NOMO-1 treated with DMSO at 0.1 percent for 48 hours (cell line): Measurements from ENCODE around the gene COMMD7.
A peak's percentile ranks its signal among the peaks of the same experiment; 100 is the strongest.
"Not testable (repeated sequence)": the region's sequence is repeated elsewhere in the genome, so short reads cannot be mapped to it uniquely, and the experiment has no call there.

Source experiments
- DNase-seq: peaks from one replicate; lab custom pipeline; 2025; ENCODE audit not compliant: unreplicated experiment; lab: John Stamatoyannopoulos, UW

COMMD7 gene

DNA sequence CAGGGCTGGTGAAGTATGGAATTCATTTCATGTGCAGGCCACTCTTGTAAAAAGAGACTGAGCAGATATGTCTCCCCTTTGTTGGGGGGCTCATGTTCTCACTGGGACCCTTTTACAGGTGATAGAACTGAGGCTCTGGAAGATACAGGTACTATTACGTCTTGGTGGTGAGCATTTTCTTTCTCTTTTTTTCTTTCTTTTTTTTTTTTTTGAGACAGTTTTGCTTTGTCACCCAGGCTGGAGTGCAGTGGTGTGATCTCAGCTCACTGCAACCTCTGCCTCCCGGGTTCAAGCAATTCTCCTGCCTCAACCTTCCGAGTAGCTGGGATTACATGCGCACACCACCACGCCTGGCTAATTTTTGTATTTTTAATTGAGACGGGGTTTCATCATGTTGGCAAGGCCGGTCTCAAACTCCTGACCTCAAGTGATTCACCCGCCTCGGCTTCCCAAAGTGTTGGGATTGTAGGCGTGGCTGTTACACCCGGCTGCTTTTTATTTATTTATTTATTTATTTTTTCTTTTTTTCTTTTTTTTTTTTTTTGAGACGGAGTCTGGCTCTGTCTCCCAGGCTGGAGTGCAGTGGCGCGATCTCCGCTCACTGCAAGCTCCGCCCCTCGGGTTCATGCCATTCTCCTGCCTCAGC is 22.1 kb upstream of the COMMD7 start:
- not testable (repeated sequence) for DNase-seq

DNA sequence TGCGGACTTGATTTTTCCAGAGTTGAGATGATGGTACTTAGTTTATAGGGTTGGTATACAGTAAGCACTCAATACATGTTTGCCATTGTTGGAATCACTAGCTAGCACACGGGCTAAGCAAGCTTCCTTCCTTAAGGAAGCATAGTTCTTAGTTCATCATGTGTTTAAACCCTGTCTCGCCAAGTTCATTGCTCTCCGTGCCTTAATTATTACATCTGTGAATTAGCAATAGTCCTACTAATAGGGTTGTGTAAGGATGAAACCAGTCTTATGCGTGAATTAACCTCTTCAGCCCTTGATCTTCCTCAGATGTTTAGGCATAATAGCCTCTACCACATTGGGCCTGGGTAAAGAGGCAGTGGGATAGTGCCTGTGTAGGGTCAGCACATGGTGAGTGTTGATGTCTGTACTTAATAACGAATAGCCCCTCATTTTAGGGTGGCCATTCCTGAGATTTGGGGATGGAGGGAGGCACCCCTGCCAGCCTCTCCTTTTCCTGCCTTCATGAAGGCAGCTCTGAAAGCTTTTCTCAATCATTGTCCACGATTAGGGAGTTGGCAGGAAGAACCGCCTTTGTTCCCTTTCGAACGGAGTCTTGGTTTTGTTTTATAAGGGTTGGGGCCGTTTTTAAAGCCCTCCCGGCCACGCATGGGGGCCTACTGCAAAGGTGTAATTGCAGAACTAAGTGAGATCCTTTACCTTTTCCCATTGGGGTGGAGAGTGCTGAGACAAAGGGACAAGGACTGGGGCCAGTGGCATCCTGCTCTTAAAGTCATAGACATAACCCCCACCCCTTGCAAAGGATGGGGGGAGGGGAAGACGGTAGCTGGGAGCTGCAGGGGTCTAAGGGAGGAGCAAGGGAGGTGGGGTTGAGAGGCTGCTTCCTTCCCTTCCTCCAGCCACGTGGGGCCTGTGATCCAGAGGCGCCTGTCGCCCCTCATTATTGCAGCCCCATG is 21.0 kb upstream of the COMMD7 start:
- DNase-seq: no peak

DNA sequence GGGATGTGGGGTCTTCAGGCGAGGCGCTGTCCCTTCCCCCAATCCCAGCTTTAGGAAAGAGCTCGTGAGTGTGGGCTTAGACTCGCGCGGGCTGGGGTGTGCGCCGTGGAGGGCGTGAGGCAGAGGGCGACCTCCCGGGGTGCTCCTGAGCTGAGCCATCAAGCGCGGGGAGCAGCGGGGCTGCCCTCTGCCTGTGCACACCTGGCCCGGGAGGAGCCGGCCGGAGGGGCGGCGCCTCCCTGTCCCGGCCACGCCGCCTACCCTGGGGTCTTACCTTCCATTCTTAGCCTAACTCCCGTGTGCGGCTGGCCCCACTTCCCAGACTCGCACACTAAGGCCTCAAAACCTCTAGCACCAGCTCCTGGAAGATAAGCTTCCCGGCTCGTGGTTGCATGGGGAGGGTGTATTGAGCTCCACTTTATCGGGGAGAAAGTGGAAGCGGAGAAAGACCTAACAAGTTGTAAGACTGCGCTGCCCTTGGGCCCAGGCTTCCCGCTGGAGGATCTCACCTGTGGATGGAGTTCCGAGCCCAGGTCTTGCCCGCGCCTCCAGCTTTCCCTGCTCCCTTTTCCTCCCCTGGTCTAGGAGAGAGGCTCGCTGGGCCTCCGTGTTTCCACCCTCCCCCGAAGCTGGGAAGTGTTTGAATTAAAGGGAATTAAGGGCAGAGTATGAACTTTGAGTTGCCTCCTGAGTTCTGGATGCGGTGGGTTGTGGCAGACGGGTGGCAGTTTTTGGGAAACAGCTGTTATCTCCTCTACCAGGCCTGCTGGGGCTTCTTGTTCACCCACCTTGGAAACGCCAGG is 20.1 kb upstream of the COMMD7 start:
- no peak for DNase-seq

DNA sequence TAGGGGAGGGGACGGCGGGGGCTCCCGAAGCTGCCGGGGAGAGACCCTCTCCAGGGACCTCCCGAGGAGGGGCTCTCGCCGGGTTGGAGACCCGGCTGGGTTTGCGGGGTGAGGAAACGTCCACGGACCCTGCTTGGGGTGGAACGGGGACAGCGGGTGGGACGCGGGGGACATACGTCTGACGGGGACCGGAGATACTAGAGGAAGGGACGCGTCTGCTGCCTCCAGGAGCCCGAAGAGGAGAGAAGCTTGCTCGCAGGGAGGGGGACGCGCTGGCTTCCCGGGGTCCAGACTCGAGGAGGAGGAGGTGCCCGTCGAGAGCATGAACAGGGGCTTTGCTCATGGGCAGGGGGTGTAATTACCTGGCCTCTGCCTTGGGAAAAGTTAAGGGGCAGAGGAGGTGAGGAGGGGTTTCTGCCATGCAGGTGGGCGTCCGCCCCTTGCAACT is 19.5 kb upstream of the COMMD7 start:
- peak; percentile 33 for DNase-seq

DNA sequence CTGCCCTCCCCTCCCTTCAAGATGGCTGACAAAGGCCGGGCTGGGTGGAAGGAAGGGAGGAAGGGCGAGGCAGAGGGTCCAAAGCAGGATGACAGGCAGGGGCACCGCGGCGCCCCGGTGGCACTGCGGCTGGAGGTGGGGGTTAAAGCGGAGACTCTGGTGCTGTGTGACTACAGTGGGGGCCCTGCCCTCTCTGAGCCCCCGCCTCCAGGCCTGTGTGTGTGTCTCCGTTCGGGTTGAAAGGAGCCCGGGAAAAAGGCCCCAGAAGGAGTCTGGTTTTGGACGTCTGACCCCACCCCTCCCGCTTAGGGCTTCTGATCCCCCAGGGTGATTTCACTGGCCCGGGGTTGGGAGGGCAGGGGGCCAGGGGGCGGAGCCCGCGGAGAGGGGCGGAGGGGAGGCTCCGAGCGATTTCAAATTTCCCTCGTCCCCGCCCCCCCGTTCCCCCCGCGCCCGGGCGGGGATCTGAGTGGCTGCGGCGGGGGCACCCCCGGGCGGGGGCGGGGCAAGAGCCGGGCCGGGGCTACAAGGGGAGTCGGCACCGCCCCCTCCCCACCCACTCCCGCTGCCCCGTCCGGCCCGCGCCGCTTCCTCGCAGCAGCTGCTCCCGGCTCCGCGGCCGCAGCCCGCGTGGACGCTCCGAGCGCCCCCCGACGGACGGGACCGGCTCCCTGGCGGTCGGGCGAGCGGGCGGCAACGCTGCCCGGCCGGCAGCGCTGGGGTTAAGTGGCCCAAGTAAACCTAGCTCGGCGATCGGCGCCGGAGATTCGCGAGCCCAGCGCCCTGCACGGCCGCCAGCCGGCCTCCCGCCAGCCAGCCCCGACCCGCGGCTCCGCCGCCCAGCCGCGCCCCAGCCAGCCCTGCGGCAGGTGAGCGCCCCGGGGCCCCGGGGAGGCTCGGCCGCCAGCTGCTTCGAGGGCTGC is 18.8 kb upstream of the COMMD7 start, which contains the start of gene DNMT3B:
Gene DNMT3B (plus strand): TSS at position 555 of the 923 bp plus-strand sequence. CDS start 17,939 bp downstream, outside the sequence.
- DNase-seq: peak; percentile 60

DNA sequence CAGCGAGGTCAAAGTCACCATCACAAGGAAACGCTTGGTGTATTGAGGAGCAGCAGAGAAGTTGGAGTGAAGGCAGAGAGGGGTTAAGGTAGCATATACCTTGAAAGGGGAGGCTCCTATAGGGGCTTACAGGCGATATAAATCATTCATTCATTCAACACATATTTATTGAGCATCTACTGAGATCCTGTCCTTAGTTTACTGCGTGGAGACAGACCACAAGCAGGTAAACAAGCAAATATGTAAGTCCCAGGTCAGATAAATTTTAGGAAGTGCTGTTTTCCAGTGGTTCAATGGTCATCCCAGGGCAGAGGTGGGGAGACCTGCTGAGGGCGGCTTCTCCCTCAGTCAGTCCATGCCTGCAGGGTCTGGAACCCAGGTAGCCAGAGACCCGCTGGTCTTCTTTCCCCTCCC is 18.2 kb upstream of the COMMD7 start:
- DNase-seq: no peak

DNA sequence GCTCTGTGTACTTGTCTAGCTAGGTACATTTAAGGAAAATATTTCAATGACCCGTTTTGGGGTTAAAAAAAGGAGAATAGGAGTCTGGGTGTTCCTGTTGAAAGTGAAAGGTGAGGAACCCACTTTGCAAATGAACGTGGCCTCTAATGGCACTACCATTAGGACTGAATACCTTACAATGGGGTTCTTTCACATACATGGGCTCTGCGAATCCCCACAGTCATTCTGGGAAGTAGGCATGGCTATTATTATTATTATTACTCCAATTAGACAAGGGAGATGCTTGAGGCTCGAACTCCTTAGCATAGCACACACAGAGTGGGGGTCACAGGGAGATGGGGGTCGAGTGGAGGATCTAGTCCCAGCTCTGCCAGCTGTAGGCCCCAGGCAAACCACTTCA is 12.9 kb upstream of the COMMD7 start:
- no peak for DNase-seq

DNA sequence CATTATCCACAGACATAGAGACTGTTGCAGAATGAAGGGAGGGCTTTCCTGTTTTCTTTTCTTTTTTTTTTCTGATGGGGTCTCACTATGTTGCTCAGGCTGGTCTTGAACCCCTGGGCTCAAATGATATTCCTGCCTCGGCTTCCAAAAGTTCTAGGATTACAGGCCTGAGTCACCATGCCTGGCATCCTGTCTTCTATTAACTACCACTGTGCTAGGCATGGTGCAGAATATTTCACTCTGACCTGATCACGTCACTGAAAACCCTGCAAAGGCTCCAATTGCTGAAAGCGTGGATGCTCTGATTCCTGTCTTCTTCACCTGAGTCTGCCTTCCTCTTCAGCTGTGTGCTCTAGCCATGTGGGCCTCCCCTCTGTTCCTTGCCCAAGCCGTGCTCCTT is 10.5 kb upstream of the COMMD7 start:
- DNase-seq: no peak

DNA sequence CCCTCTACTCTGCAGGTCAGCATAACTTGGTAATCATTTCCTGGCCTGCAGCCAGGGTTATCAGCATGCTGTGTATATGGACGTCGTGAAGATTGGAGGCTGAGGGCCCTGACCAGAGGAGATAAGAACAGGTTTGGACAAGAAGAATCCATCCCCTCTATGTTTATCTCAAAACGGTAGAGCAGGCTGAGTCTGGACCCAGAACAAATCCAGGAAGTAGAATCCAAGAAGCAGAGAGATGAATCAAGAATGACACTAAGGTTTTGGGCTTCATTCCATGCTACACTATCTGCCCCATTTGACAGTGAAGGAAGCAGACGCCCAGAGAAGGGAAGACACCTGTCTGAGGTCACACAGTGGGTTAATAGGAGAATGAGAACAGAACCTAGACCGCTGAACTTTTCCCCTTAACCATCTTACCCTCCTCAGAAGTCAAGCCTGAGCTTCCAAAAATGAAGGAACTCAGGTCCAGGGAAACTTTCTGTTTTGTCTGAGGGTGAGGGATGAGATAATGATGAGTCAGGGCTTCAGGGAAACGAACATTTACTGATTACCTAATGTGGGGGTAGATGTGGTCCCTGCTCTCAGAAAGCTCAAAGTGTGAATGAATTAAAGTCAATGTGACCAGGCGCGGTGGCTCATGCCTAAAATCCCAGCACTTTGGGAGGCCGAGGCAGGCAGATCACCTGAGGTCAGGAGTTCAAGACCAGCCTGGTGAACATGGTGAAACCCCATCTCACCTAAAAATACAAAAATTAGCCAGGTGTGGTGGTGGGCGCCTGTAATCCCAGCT is 9.4 kb upstream of the COMMD7 start:
- DNase-seq: no peak

DNA sequence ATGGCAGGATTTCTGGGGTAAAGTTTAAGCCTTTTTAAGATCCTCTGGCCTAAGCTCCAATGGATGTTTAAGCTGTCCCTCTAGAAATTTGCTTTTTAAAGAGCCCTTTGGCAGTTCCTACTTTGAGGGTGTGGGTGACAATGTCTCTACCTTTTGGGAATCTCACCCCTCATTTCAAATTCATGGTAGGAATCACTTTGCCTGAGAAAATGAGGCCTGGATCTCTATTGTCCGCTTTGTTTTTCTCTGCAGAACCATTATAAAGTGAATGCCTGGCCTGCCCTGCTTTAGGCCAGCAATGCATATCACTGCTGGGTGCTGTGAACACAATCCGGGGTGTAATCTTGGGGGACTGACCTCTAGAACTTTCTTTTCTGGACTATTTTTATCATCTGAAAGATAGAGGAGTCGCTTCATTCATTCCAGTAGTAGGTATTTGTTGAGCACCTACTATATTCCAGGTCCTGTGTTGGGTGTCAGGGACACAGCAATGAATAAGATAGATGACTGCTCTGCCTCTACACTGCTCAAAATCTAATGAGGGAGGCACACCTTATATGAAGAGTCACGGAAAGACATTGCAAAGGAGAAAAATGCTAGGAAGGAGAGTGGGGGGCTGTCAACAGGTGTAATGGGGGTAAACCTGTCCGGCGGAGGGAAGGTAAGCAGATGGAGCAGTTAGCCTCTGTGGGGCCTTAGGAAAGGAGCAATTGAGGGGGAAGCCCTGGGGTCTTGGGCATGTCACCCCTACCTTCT is 8.6 kb upstream of the COMMD7 start:
- DNase-seq: no peak

DNA sequence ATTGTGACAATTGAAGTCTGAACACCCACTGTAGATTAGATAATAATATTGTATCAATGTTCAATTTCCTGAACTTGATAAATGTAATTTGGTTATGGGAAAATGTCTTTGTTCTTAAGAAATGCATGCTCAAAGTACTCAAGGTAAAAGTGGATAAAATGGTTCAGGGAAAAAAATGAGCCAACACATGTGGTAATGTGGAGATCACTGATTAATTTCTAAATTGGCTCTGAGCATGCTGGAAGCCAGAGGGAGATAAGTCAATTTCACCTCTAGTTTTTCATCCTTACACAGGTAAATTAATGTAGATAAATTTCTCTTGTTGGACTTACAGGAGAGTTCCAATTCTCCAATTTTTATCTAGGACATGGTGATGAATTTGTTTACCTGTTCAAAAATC is 8.0 kb upstream of the COMMD7 start:
- DNase-seq: no peak

DNA sequence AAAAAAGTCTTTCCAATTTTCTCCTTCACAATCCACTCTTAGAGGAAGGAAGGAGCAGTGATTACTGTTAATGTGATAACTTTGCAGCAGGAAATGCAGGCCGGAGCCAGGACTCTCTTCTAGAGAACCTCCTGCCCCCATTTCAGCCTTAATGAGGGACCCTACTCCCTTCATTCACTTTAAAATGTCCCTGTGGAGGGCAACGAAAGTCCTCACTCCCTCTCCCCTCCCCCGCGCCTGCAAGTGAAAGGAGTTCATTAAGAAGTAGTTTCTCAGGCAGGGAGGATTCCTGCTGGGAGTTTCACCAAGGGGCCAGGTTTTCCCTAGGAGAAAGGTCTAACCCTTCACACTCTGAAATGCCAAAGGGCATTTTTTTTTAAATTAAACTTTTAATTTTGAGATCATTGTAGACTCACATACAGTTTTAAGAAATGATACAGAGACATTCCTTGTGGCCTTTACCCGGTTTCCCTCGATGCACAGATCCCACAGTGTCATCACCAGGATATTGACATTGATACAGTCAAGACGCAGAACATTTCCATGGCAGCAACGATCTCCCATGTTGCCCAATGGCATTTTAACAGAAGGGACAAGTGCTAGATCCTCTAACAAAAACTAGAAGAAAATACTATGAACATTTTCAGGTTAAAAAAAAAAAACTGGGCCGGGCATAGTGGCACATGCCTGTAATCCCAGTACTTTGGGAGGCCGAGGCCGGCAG is 6.8 kb upstream of the COMMD7 start:
- no peak for DNase-seq

DNA sequence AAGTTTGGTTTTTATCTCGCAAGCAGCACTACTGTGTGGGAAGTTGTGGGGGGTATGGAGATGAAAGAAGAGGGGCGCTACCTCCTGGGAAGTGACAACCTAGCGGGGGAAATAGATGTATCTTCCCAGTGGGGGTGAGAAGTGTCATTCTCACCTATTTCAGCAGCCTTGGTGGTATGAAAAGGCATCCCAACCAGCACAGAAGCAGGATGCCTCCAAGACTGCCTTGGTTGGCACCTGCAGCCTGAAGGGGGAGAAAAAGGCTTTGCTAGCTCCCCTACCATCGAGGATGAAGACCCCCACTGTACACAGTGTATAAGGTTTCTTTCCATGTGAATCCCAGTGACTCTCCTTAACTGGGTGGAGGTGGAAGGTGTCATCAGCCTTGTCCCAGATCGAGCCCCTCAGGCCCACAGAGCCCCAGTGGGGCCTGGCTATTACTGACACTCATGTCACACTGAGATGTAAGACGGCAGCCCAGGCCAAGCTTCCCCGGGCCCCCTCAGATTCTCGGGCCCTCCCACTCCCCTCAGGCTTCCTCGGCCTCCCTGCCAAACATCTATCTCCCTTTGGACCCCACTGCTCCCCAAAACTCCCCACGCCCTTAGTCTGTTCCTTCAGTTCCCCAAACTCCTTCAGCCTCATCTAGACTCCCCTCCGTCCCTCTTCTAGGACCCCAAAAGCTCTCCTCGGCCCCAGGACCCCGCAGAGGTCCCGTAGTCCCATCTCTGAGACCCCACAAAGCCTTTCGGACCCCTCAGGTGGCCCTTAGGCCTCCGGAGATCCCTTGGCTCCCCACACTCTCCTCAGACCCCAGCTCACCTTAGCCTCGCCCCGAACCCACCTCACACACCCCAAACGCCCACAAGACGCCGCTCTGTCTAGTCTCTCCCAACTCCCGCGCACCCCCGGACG is 688 bp downstream of the COMMD7 start:
- DNase-seq: no peak

DNA sequence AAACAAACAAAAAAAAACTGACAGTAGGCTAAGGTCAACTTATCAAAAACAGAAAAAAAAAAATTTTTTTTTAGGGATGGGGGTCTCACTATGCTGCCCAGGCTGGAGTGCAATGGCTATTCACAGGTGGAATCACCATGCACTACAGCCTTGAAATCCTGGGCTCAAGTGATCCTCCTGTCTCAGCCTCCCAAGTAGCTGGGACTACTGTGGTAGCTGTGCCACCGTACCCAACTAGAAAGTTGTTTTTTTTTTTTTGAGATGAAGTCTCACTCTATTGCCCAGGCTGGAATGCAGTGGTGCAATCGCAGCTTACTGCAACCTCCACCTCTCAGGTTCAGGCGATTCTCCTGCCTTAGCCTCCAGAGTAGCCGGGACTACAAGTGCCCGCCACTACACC is 2.1 kb downstream of the COMMD7 start:
- no peak for DNase-seq

DNA sequence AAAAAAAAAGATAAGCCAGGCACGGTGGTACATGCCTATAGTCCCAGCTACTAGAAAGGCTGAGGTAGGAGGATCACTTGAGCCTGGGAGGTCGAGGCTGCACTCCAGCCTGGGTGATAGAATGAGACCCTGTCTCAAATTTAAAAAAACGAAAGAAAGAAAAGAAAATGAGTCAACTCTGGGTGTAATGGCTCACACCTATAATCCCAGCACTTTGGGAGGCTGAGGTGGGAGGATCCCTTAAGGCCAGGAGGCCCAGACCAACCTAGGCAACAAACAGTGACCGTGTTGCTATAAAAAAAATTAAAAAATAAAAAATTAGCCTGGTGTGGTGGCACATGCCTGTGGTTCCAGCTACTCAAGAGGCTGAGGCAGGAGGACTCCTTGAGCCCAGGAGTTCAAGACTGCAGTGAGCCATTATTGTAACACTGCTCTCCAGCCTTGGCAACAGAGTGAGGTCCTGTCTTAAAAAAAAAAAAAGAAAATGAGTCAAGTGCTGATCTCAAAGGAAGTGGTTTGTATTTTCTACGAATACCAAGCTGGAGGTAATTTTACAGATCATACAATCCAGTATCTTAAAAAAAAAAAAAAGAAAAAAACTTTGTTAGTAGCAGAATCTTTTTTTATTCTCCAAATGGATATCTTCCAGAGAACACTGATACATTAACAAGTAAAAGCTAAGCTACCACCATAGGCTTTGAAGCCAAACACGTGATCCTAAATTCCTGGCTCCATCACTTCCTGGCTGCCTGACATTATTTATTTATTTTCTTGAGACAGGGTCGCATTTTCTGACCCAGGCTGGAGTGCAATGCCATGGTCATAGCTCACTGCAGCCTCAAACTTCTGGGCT is 5.7 kb downstream of the COMMD7 start:
- no peak for DNase-seq

DNA sequence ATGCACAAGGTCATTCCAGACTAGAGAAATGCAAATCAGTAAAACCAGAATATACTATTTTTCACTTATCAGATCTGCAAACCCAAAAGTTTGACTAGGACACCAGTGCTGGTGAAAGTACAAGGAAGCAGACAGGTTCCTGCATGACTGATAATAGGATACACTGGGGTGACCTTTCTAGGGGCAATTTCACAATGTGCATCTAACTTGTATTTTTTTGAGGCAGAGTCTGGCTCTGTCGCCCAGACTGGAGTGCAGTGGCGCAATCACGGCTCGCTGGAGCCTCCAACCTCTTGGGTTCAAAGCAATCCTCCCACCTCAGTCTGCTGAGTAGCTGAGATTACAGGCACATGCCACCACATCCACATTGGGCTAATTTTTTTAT is 11.4 kb downstream of the COMMD7 start:
- DNase-seq: peak; percentile 77
